ENCODE data around the gene DCST1. TPM values are rescaled to one million over a fixed set of nuclear protein-coding genes. Genes with fewer than 3 reads are reported as not detected.

The DCST1 gene
- total RNA-seq, 1 donor = not detected

DNA sequence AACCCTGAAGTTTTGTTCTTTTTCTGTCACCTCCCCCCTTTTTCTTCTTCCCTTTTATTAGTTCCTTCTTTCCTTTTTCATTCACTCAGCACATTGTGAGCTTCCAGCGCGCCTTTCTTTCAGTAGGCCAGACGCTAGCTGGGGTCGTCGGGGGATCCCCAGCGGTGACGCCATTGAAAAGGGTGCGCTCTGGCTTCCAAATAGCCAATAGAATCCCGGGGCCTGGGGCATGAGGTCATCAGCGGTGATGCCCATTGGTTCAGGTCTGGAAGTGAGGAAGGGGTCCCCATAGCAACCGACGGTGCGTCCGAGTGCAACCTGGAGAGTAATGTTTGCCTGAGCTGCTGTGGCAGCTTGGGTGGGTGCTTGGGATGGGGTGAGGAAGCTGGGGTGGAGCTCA, 38.1 kb downstream of the DCST1 start:
- peak; percentile 37 for DNase-seq (ENCODE audit: insufficient read length, low spot score, missing footprints)
- Histone ChIP-seq H3K4me1 (ENCODE audit: insufficient read depth, low read length) (peaks cover 5% of the 10 kb centered on the region), H3K9me3 (ENCODE audit: low read depth, low read length) (no peaks in the 10 kb centered on the region), H3K4me3 (ENCODE audit: insufficient read depth, low read length) (no peak overlapping the region), H3K36me3 (ENCODE audit: insufficient read depth, low read length) (no peaks in the 10 kb centered on the region), H3K27me3 (ENCODE audit: insufficient read depth, low read length) (peaks cover 16% of the 10 kb centered on the region), H2AFZ (ENCODE audit: low read length) (no peak overlapping the region), H3K4me2 (ENCODE audit: insufficient read depth, low read length) (peak overlapping the region; percentile 94), H3K79me2 (ENCODE audit: insufficient read depth, low read length) (no peaks in the 10 kb centered on the region), H4K20me1 (ENCODE audit: insufficient read depth, low read length) (no peaks in the 10 kb centered on the region), H3K27ac (ENCODE audit: low read depth, low read length) (no peak overlapping the region)
- TF ChIP-seq, protein P1, sequence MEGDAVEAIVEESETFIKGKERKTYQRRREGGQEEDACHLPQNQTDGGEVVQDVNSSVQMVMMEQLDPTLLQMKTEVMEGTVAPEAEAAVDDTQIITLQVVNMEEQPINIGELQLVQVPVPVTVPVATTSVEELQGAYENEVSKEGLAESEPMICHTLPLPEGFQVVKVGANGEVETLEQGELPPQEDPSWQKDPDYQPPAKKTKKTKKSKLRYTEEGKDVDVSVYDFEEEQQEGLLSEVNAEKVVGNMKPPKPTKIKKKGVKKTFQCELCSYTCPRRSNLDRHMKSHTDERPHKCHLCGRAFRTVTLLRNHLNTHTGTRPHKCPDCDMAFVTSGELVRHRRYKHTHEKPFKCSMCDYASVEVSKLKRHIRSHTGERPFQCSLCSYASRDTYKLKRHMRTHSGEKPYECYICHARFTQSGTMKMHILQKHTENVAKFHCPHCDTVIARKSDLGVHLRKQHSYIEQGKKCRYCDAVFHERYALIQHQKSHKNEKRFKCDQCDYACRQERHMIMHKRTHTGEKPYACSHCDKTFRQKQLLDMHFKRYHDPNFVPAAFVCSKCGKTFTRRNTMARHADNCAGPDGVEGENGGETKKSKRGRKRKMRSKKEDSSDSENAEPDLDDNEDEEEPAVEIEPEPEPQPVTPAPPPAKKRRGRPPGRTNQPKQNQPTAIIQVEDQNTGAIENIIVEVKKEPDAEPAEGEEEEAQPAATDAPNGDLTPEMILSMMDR (IDR thresholded peaks at IDR 0.05; ENCODE audit: extremely low read depth, low read depth, low read length) = no peak

DNA sequence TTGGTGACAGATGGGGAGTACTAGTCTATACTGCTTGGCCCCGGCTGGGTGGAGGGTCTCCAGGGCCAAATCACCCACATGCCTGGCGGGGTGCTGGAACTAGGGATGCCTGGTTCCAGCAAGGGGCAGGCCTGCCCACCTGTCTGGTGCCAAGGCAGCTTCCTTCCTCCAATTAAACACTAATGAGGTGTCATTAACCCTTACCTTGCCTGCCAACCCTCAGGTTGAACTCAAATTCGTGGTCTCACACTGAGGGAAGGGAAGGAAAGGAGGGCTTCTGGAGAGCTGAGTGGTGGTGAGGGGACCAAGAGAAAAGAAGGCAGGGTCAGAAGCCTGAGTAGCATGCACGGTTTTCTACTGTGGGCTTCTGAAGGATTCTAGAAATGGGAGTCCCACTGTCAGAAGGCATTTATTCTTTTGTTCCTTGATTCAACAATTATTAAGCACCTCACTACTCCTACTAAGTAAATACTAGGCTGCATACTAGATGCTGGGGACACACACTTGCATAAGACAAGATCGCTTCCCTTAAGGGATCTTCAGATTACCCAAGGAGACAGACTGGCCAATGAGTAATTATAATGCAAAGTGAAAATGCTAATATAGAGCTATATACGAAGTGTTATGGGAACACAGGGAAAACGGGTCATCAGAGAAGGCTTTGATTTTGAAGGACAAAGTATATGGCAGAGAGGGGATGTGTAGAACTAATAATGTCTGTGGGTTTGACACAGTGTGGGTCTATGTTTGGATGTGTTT, 39.1 kb downstream of the DCST1 start:
- no peaks in the 10 kb centered on the region for H3K36me3 ChIP-seq (ENCODE audit: insufficient read depth, low read length)
- no peaks in the 10 kb centered on the region for H3K79me2 ChIP-seq (ENCODE audit: insufficient read depth, low read length)
- H3K27me3 ChIP-seq (ENCODE audit: insufficient read depth, low read length) = peaks cover 16% of the 10 kb centered on the region
- TF ChIP-seq, protein P1 (IDR thresholded peaks at IDR 0.05; ENCODE audit: extremely low read depth, low read depth, low read length) = no peak
- no peaks in the 10 kb centered on the region for H4K20me1 ChIP-seq (ENCODE audit: insufficient read depth, low read length)
- H3K4me3 ChIP-seq (ENCODE audit: insufficient read depth, low read length) = no peak overlapping the region
- no peak overlapping the region for H2AFZ ChIP-seq (ENCODE audit: low read length)
- H3K9me3 ChIP-seq (ENCODE audit: low read depth, low read length) = no peaks in the 10 kb centered on the region
- DNase-seq (ENCODE audit: insufficient read length, low spot score, missing footprints) = peak; percentile 63
- H3K4me2 ChIP-seq (ENCODE audit: insufficient read depth, low read length) = no peak overlapping the region
- H3K27ac ChIP-seq (ENCODE audit: low read depth, low read length) = no peak overlapping the region
- peaks cover 5% of the 10 kb centered on the region for H3K4me1 ChIP-seq (ENCODE audit: insufficient read depth, low read length)

GRCh38 chr1:155073377-155074242, 40.0 kb downstream of the DCST1 start:
- no peaks in the 10 kb centered on the region for H3K79me2 ChIP-seq (ENCODE audit: insufficient read depth, low read length)
- peaks cover 5% of the 10 kb centered on the region for H3K4me1 ChIP-seq (ENCODE audit: insufficient read depth, low read length)
- no peaks in the 10 kb centered on the region for H4K20me1 ChIP-seq (ENCODE audit: insufficient read depth, low read length)
- no peak overlapping the region for H3K4me3 ChIP-seq (ENCODE audit: insufficient read depth, low read length)
- no peak overlapping the region for H3K4me2 ChIP-seq (ENCODE audit: insufficient read depth, low read length)
- no peaks in the 10 kb centered on the region for H3K36me3 ChIP-seq (ENCODE audit: insufficient read depth, low read length)
- peak; percentile 23 for DNase-seq (ENCODE audit: insufficient read length, low spot score, missing footprints)
- H3K9me3 ChIP-seq (ENCODE audit: low read depth, low read length) = no peaks in the 10 kb centered on the region
- H3K27me3 ChIP-seq (ENCODE audit: insufficient read depth, low read length) = peaks cover 16% of the 10 kb centered on the region
- no peak overlapping the region for H2AFZ ChIP-seq (ENCODE audit: low read length)
- TF ChIP-seq, protein P1 (IDR thresholded peaks at IDR 0.05; ENCODE audit: extremely low read depth, low read depth, low read length) = no peak
- H3K27ac ChIP-seq (ENCODE audit: low read depth, low read length) = no peak overlapping the region

- Histone ChIP-seq H2AFZ (ENCODE audit: low read length) (no peak overlapping the region), H3K79me2 (ENCODE audit: insufficient read depth, low read length) (no peaks in the 10 kb centered on the region), H3K27ac (ENCODE audit: low read depth, low read length) (no peak overlapping the region), H3K4me2 (ENCODE audit: insufficient read depth, low read length) (no peak overlapping the region), H3K4me3 (ENCODE audit: insufficient read depth, low read length) (no peak overlapping the region), H3K4me1 (ENCODE audit: insufficient read depth, low read length) (peaks cover 7% of the 10 kb centered on the region), H3K36me3 (ENCODE audit: insufficient read depth, low read length) (no peaks in the 10 kb centered on the region), H4K20me1 (ENCODE audit: insufficient read depth, low read length) (no peaks in the 10 kb centered on the region), H3K27me3 (ENCODE audit: insufficient read depth, low read length) (peaks cover 34% of the 10 kb centered on the region), H3K9me3 (ENCODE audit: low read depth, low read length) (no peaks in the 10 kb centered on the region)
- peak; percentile 58 for DNase-seq (ENCODE audit: insufficient read length, low spot score, missing footprints)
- TF ChIP-seq, protein P1 (IDR thresholded peaks at IDR 0.05; ENCODE audit: extremely low read depth, low read depth, low read length) = no peak
Measured at GRCh38 chr1:155075535-155075934, 41.9 kb downstream of the DCST1 start.

Measured in osteoblast (primary cell).